HUES48 (cell line): ENCODE data around the gene NRP1.

Source experiments
- H3K27ac ChIP-seq: one replicate; pipeline ENCODE4 v1.7.0; 2013; ENCODE audit warnings: low read depth, low read length, inconsistent platforms
- H3K27me3 ChIP-seq: 2 replicates; pipeline ENCODE4 v1.6.1; 2013; ENCODE audit warnings: mild to moderate bottlenecking, low read length; ENCODE audit not compliant: control insufficient read depth, insufficient read depth
- H3K36me3 ChIP-seq: 2 replicates; pipeline ENCODE4 v1.6.1; 2013; ENCODE audit warnings: low read length; ENCODE audit not compliant: control insufficient read depth, insufficient read depth
- H3K4me1 ChIP-seq: 2 replicates; pipeline ENCODE4 v1.6.1; 2013; ENCODE audit warnings: mild to moderate bottlenecking, low read length; ENCODE audit not compliant: control insufficient read depth, insufficient read depth
- H3K4me3 ChIP-seq: 2 replicates; pipeline ENCODE4 v1.5.1; 2013; ENCODE audit warnings: mild to moderate bottlenecking, low read depth, low read length
- H3K9ac ChIP-seq: 2 replicates; pipeline ENCODE4 v1.6.1; 2013; ENCODE audit warnings: mild to moderate bottlenecking, low read depth, low read length, moderate library complexity
- H3K9me3 ChIP-seq: 2 replicates; pipeline ENCODE4 v1.6.1; 2013; ENCODE audit warnings: low read length; ENCODE audit not compliant: control insufficient read depth, insufficient read depth

Gene NRP1

GRCh38 chr10:33183655-33184054 is 150.8 kb downstream of the NRP1 start:
- Histone ChIP-seq H3K4me3 (no peak overlapping the region), H3K9me3 (no peaks in the 10 kb centered on the region), H3K4me1 (peaks cover 7% of the 10 kb centered on the region; the same call in 1 of the 2 replicates), H3K36me3 (no peaks in the 10 kb centered on the region), H3K27me3 (no peaks in the 10 kb centered on the region), H3K27ac (no peak overlapping the region), H3K9ac (no peak overlapping the region)

GRCh38 chr10:33180921-33181320 is 153.5 kb downstream of the NRP1 start:
- Histone ChIP-seq H3K4me1 (peaks cover 3% of the 10 kb centered on the region; the same call in 1 of the 2 replicates), H3K36me3 (no peaks in the 10 kb centered on the region), H3K27ac (no peak overlapping the region), H3K9ac (no peak overlapping the region), H3K27me3 (no peaks in the 10 kb centered on the region), H3K4me3 (no peak overlapping the region), H3K9me3 (no peaks in the 10 kb centered on the region)

GRCh38 chr10:33180390-33180789 is 154.1 kb downstream of the NRP1 start:
- H3K27ac ChIP-seq, result no peak overlapping the region
- peaks cover 9% of the 10 kb centered on the region for H3K4me1 ChIP-seq
- H3K27me3 ChIP-seq, result no peaks in the 10 kb centered on the region
- no peak overlapping the region for H3K4me3 ChIP-seq
- H3K36me3 ChIP-seq, result no peaks in the 10 kb centered on the region
- no peaks in the 10 kb centered on the region for H3K9me3 ChIP-seq
- no peak overlapping the region for H3K9ac ChIP-seq

- H3K27ac ChIP-seq, result no peak overlapping the region
These were observed 155.4 kb downstream of the NRP1 start for GRCh38 chr10:33179067-33179466.

GRCh38 chr10:33178026-33178755 is 156.3 kb downstream of the NRP1 start:
- Histone ChIP-seq H3K36me3 (no peaks in the 10 kb centered on the region), H3K4me3 (no peak overlapping the region), H3K9me3 (no peaks in the 10 kb centered on the region), H3K27me3 (no peaks in the 10 kb centered on the region), H3K27ac (no peak overlapping the region), H3K9ac (no peak overlapping the region), H3K4me1 (peaks cover 13% of the 10 kb centered on the region)

More at GRCh38 chr10:33179067-33179466, 155.4 kb downstream of the NRP1 start:
- H3K9ac ChIP-seq, result no peak overlapping the region
- no peaks in the 10 kb centered on the region for H3K9me3 ChIP-seq
- no peaks in the 10 kb centered on the region for H3K36me3 ChIP-seq
- H3K4me3 ChIP-seq, result no peak overlapping the region
- H3K27me3 ChIP-seq, result no peaks in the 10 kb centered on the region
- H3K4me1 ChIP-seq, result peaks cover 13% of the 10 kb centered on the region

- no peak overlapping the region for H3K27ac ChIP-seq
- no peak overlapping the region for H3K9ac ChIP-seq
- H3K4me1 ChIP-seq, result peaks cover 13% of the 10 kb centered on the region
- H3K36me3 ChIP-seq, result no peaks in the 10 kb centered on the region
- no peak overlapping the region for H3K4me3 ChIP-seq
- H3K9me3 ChIP-seq, result no peaks in the 10 kb centered on the region
- H3K27me3 ChIP-seq, result no peaks in the 10 kb centered on the region
These were observed 157.8 kb downstream of the NRP1 start for GRCh38 chr10:33176688-33177087.

GRCh38 chr10:33174674-33175434 is 159.6 kb downstream of the NRP1 start:
- no peak overlapping the region for H3K27ac ChIP-seq
- no peaks in the 10 kb centered on the region for H3K9me3 ChIP-seq
- H3K4me1 ChIP-seq, result peaks cover 13% of the 10 kb centered on the region
- H3K4me3 ChIP-seq, result no peak overlapping the region
- no peak overlapping the region for H3K9ac ChIP-seq
- H3K36me3 ChIP-seq, result no peaks in the 10 kb centered on the region
- H3K27me3 ChIP-seq, result no peaks in the 10 kb centered on the region

- H3K9me3 ChIP-seq, result no peaks in the 10 kb centered on the region
- no peaks in the 10 kb centered on the region for H3K27me3 ChIP-seq
- H3K27ac ChIP-seq, result no peak overlapping the region
- no peak overlapping the region for H3K9ac ChIP-seq
- peaks cover 20% of the 10 kb centered on the region for H3K4me1 ChIP-seq
- H3K4me3 ChIP-seq, result no peak overlapping the region
- no peaks in the 10 kb centered on the region for H3K36me3 ChIP-seq
These were observed 168.6 kb downstream of the NRP1 start for GRCh38 chr10:33165911-33166310.

- Histone ChIP-seq H3K27ac (no peak overlapping the region), H3K4me1 (peaks cover 23% of the 10 kb centered on the region)
These were observed 170.3 kb downstream of the NRP1 start for GRCh38 chr10:33164060-33164709.

GRCh38 chr10:33162248-33162575 is 172.3 kb downstream of the NRP1 start:
- Histone ChIP-seq H3K4me1 (peaks cover 23% of the 10 kb centered on the region), H3K36me3 (no peaks in the 10 kb centered on the region), H3K9me3 (no peaks in the 10 kb centered on the region), H3K9ac (no peak overlapping the region), H3K4me3 (no peak overlapping the region), H3K27me3 (no peaks in the 10 kb centered on the region), H3K27ac (no peak overlapping the region)

More at GRCh38 chr10:33164060-33164709, 170.3 kb downstream of the NRP1 start:
- Histone ChIP-seq H3K36me3 (no peaks in the 10 kb centered on the region), H3K4me3 (no peak overlapping the region), H3K9ac (no peak overlapping the region), H3K27me3 (no peaks in the 10 kb centered on the region), H3K9me3 (no peaks in the 10 kb centered on the region)
